ENCODE data around the gene ATXN10. TPM values are rescaled to one million over a fixed set of nuclear protein-coding genes. Genes with fewer than 3 reads are reported as not detected.

The ATXN10 gene
- total RNA-seq, 1 experiment from 2014 or later: 135 TPM

GRCh38 chr22:45645150-45645525 is 26.5 kb upstream of the ATXN10 start (continued):
- TF ChIP-seq REST (IDR thresholded peaks at IDR 0.05; ENCODE audit: low read depth): no peak
- no peak for TF ChIP-seq EZH2 (IDR thresholded peaks at IDR 0.05)
- no peak for TF ChIP-seq CEBPB (IDR thresholded peaks at IDR 0.05; ENCODE audit: low read depth)
- TF ChIP-seq, protein P1, sequence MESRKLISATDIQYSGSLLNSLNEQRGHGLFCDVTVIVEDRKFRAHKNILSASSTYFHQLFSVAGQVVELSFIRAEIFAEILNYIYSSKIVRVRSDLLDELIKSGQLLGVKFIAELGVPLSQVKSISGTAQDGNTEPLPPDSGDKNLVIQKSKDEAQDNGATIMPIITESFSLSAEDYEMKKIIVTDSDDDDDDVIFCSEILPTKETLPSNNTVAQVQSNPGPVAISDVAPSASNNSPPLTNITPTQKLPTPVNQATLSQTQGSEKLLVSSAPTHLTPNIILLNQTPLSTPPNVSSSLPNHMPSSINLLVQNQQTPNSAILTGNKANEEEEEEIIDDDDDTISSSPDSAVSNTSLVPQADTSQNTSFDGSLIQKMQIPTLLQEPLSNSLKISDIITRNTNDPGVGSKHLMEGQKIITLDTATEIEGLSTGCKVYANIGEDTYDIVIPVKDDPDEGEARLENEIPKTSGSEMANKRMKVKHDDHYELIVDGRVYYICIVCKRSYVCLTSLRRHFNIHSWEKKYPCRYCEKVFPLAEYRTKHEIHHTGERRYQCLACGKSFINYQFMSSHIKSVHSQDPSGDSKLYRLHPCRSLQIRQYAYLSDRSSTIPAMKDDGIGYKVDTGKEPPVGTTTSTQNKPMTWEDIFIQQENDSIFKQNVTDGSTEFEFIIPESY (IDR thresholded peaks at IDR 0.05; ENCODE audit: extremely low read depth, insufficient replicate concordance, low read length): no peak
- no peak for TF ChIP-seq SIN3A (IDR thresholded peaks at IDR 0.05; ENCODE audit: low read depth)
- TF ChIP-seq SRF (IDR thresholded peaks at IDR 0.05; ENCODE audit: low read depth): no peak
- TF ChIP-seq RAD21 (IDR thresholded peaks at IDR 0.05; ENCODE audit: low read depth): no peak
- no peak for TF ChIP-seq ZNF274 (IDR thresholded peaks at IDR 0.05; ENCODE audit: low read depth, low read length)
- no peak for TF ChIP-seq SP1 (IDR thresholded peaks at IDR 0.05; ENCODE audit: low read depth)
- no peak for TF ChIP-seq EGR1 (IDR thresholded peaks at IDR 0.05; ENCODE audit: low read depth)
